Measurements from ENCODE around the gene ARFGEF3. TPM values are rescaled to one million over a fixed set of nuclear protein-coding genes. Genes with fewer than 3 reads are reported as not detected.

Gene ARFGEF3
- total RNA-seq, 1 experiment from 2014 or later: 0.71 TPM

GRCh38 chr6:138219398-138219797 lies 57.7 kb downstream of the ARFGEF3 start:
- no peak for DNase-seq (ENCODE audit: low spot score)
- no TSS peak for BruUV-seq (replicated peaks)
- CTCF ChIA-PET: no interaction called here
- POLR2A ChIA-PET (ENCODE audit: low non-redundant PET): no interaction called here
- H3K4me1 ChIP-seq (ENCODE audit: insufficient read depth, low read length, poor library complexity, severe bottlenecking): no peaks in the 10 kb centered on the region
- no peaks in the 10 kb centered on the region for H3K36me3 ChIP-seq (ENCODE audit: insufficient read depth, low read length, poor library complexity, severe bottlenecking)
- no peak overlapping the region for H3K27ac ChIP-seq (ENCODE audit: low read depth, low read length, poor library complexity, severe bottlenecking)
- H3K4me3 ChIP-seq (ENCODE audit: low read depth, low read length, poor library complexity, severe bottlenecking): no peak overlapping the region
- intact Hi-C loops (cut with micrococcal nuclease; ENCODE audit: unreplicated experiment): no loop called here
- H3K9me3 ChIP-seq (ENCODE audit: low read depth, low read length, poor library complexity, severe bottlenecking): no peaks in the 10 kb centered on the region
- TF ChIP-seq CTCF (conservative IDR thresholded peaks at IDR 0.05; ENCODE audit: low read depth, low read length) (no peak), EZH2 (IDR thresholded peaks at IDR 0.05; ENCODE audit: borderline replicate concordance, low read depth, low read length, poor library complexity, severe bottlenecking) (no peak)
- no peaks in the 10 kb centered on the region for H3K27me3 ChIP-seq (replicated peaks; ENCODE audit: insufficient read depth, low read depth, low read length, poor library complexity)

DNA sequence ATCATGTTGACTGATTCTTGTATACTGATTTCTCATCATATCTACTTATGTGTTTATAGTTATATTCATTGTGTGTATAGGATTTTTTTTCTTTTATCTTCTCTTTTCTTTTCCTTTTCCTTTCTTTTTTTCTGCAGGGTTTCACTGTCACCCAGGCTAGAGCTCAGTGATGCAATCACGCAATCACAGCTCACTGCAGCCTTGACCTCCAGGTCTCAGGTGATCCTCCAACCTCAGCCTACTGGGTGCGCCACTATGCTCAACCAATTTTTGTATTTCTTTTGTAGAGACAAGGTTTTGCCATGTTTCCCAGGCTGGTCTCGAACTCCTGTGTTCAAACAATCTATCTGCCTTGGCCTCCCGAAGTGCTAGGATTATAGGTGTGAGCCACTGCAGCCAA lies 58.2 kb downstream of the ARFGEF3 start:
- intact Hi-C loops (cut with micrococcal nuclease; ENCODE audit: unreplicated experiment): no loop called here
- TF ChIP-seq EZH2 (IDR thresholded peaks at IDR 0.05; ENCODE audit: borderline replicate concordance, low read depth, low read length, poor library complexity, severe bottlenecking) (no peak), CTCF (conservative IDR thresholded peaks at IDR 0.05; ENCODE audit: low read depth, low read length) (no peak)
- H3K27ac ChIP-seq (ENCODE audit: low read depth, low read length, poor library complexity, severe bottlenecking): no peak overlapping the region
- H3K9me3 ChIP-seq (ENCODE audit: low read depth, low read length, poor library complexity, severe bottlenecking): no peaks in the 10 kb centered on the region
- H3K4me1 ChIP-seq (ENCODE audit: insufficient read depth, low read length, poor library complexity, severe bottlenecking): no peaks in the 10 kb centered on the region
- no peak overlapping the region for H3K4me3 ChIP-seq (ENCODE audit: low read depth, low read length, poor library complexity, severe bottlenecking)
- no peaks in the 10 kb centered on the region for H3K27me3 ChIP-seq (replicated peaks; ENCODE audit: insufficient read depth, low read depth, low read length, poor library complexity)
- no peaks in the 10 kb centered on the region for H3K36me3 ChIP-seq (ENCODE audit: insufficient read depth, low read length, poor library complexity, severe bottlenecking)
- ChIA-PET POLR2A (ENCODE audit: low non-redundant PET) (no interaction called here), CTCF (no interaction called here)
- BruUV-seq (replicated peaks): no TSS peak
- DNase-seq (ENCODE audit: low spot score): no peak

- ChIA-PET POLR2A (ENCODE audit: low non-redundant PET) (no interaction called here), CTCF (no interaction called here)
- intact Hi-C loops (cut with micrococcal nuclease; ENCODE audit: unreplicated experiment): no loop called here
- BruUV-seq (replicated peaks): no TSS peak
- TF ChIP-seq CTCF (conservative IDR thresholded peaks at IDR 0.05; ENCODE audit: low read depth, low read length) (no peak), EZH2 (IDR thresholded peaks at IDR 0.05; ENCODE audit: borderline replicate concordance, low read depth, low read length, poor library complexity, severe bottlenecking) (no peak)
- Histone ChIP-seq H3K36me3 (ENCODE audit: insufficient read depth, low read length, poor library complexity, severe bottlenecking) (no peaks in the 10 kb centered on the region), H3K9me3 (ENCODE audit: low read depth, low read length, poor library complexity, severe bottlenecking) (no peaks in the 10 kb centered on the region), H3K27me3 (replicated peaks; ENCODE audit: insufficient read depth, low read depth, low read length, poor library complexity) (no peaks in the 10 kb centered on the region), H3K4me3 (ENCODE audit: low read depth, low read length, poor library complexity, severe bottlenecking) (no peak overlapping the region), H3K4me1 (ENCODE audit: insufficient read depth, low read length, poor library complexity, severe bottlenecking) (peaks cover 3% of the 10 kb centered on the region), H3K27ac (ENCODE audit: low read depth, low read length, poor library complexity, severe bottlenecking) (no peak overlapping the region)
- no peak for DNase-seq (ENCODE audit: low spot score)
Observed at GRCh38 chr6:138222901-138223546, 61.3 kb downstream of the ARFGEF3 start.

Data from A673 (cell line).